GM21515 (cell line): ENCODE data around the gene PTPRB.

Experiments
- ATAC-seq: cut with Tn5 transposase; IDR thresholded peaks from one replicate; pipeline ENCODE4 v1.9.1; 2021; ENCODE audit not compliant: unreplicated experiment

PTPRB gene

DNA sequence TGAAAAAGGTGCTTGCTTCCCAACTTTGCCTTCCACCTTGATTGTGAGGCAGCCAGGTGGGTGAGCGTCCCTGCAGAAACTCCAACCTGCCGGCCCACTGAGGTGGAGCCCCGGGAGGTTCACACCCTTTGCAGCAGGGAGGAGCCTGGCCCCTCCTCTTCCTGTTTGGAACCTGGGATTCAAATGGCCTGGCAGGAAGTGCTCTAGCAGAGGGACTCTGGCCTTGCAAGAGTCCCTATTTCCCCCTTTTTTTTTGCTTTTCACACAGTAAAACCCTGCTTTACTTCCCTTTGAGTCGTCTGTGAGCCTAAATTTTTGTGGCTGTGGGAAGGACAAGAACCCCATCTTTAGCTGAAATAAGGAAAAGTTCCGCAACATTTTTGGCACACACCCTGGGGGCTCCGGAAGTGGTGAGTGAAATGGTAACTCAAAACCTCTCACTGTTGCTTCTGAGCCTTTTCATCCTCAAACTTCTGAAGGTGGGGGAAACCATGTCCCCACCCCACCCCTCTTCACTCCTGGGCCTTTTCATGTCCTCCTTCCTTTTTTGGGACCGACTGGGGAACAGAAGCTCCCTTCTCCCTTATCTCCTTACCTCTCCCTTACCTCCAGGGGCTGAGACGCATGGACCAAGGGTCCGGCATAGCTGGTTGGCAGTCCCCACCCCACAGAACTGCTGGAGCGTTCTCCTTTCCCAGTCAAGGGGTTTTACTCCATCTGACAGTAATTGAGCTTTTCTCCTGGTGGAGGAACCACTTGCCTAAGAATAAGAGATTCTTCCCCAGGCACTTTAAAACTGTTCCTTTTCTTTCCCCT, 169.1 kb downstream of the PTPRB start:
- peak; percentile 73 for ATAC-seq

GRCh38 chr12:70467476-70467875, 169.8 kb downstream of the PTPRB start:
- ATAC-seq, result no peak

DNA sequence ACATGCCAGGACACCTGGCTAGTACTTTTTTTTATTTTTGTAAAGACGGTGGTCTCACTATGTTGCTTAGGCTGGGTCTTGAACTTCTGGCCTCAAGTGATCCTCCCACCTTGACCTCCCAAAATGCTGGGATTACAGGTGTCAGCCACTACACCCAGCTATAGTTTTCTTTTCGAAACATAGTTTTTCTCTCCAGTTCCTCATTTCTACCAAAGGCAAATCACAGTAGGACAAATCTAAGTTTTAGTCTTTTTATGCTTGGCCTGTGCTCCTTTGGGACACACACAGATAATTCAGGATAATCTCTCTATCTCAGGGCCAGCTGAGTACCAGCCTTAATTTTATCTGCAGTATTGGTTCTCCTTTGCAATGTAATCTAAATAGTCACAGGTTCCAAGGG, 170.5 kb downstream of the PTPRB start:
- no peak for ATAC-seq
